Frontal cortex (tissue), 4 donors: Measurements from ENCODE around the gene KRT40. TPM values are rescaled to one million over a fixed set of nuclear protein-coding genes. Genes with fewer than 3 reads are reported as not detected.

ENCODE experiments used
- DNase-seq, 2 donors: peaks; one replicate each; pipeline ENCODE4 v3.0.0; 2012; ENCODE audit warnings: low spot score in 2 of 2
- FAIRE-seq: peaks from 2 replicates; lab custom pipeline; 2012; peaks lifted over from hg19 to GRCh38; lab: Jason Lieb, UNC
- total RNA-seq: library from RNA; depleted of rRNA; stranded (reverse); fragments of >200 nt; gene quantifications from one replicate; pipeline ENCODE4 v1.2.3, GENCODE V29; 2014
- donor health status: control.
- donor health status: control.
- donor health status: control.

Gene KRT40
- total RNA-seq, 1 donor from 2014 or later: not detected

DNA sequence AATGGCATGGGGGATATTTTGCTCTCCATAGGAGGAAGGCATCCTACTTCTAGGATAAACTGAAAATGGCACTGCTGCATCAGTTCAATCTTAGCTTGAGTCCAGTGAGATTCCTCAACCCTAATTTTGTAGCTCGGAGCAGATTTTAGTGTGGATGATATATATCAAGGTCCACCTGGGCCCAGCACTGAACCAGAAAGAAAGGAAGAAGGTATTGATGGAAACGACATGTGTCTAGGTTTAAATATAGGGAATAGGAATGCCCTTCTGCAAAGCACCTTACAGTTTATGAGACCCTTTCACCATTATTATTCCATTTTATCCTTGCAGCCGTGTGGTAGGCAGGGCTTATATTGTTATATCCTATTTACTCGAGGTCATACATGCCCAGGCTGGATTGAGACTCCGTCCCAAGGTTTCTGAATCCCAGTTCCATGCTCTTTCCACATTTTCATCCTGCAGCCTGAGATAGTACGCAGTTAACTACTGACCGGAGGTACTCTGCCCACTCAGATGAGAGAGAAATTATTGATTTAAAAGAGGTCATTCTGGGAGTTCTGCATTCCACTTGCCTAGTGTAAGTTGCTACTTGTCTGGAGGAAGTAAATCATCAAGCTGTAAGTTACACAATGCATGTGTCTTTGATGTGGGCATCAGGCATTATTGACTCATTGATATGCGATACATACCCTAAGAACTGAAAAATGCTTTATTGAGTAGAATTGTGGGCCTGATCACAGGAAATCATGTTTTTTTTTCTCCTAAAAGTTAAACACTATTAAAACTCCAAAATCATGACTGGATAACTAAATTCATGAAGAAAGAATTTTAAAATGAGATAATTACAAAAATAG, 27.5 kb downstream of the KRT40 start:
- FAIRE-seq: no peak
- DNase-seq: no peak

DNA sequence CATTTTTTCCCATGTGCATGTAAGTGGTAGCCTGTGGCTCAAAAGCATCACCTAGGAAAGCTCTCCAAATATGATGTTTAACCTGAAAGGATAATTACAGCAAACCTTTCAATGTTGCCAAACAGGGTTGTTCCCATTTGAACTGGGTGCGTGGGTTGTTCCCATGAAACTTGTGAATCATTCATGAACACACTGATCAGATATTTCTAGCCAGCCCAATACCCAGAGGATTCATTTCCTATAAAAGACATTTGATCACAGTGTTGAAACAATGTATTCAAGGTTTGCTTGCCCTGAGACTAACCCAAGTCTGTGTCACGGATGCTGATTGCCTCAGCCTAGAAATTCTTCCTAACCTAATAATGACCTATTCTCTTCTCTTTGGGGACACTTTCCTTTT, 30.2 kb downstream of the KRT40 start:
- FAIRE-seq (no peak), DNase-seq (no peak)

DNA sequence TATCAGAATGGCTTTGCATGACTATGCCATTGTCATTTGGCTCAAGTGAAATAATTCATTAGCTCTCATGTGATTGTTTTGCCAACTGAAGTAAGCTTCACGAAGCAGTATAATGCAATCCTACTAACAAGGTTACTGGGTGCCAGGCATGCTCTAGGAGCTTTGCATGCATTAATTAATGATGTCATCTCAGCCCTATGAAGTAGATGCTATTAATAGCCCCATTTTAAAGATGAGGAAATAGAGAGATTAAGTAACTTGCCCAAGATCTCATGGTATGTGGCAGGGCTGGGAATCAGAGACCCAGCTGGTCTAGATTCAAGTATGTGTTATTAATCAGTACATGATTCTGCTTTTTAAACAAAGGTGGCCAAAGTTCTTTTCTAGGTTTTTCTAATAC, 31.5 kb downstream of the KRT40 start:
- DNase-seq: no peak
- no peak for FAIRE-seq

DNA sequence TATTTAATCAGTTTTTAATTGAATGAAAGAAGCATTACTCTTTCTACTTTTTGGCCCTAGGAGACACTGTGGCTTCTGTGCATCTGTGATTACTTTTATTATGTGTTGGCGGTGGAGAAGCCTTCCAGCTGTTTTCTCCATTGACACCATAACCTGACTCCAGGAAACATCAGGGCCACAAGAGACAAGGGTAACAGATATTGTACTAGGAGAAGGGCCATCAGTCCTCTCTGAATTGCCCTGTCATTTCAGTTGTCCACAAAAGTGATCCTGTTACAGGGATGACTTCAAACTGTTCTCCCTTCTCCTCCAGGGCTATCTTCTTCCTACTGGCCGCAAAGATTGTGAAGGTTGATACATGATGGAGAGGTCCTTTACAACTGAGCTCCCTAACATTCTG, 32.0 kb downstream of the KRT40 start:
- FAIRE-seq: no peak
- no peak for DNase-seq

DNA sequence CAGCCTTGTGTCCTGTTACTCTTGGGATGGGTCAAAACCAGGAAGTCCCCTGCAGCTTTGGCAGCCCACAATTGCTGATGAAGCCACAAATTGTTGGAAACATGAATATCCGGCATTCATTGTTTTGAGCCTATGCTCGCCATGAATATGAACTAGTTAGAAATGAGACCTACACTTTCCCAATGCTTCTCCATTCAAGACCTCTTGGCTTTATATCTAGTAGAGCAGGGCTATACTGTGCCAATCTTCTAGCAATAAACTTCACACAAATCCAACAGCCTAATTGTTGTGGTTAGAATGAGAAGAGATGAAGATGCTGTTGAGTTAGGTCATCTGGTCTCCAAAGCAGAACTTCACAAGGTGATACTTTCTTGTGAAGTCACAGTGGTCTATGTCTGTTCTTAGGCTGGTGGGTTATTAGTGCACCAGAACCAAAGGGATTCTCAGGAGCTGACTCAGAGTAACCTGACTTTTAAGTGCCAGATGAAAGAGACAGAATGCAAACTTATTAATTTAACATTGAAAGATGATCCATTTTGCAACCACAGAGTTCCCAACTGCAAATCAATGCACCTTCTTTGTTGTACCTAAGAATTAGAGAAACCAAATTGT, 33.0 kb downstream of the KRT40 start:
- no peak for FAIRE-seq
- no peak for DNase-seq

DNA sequence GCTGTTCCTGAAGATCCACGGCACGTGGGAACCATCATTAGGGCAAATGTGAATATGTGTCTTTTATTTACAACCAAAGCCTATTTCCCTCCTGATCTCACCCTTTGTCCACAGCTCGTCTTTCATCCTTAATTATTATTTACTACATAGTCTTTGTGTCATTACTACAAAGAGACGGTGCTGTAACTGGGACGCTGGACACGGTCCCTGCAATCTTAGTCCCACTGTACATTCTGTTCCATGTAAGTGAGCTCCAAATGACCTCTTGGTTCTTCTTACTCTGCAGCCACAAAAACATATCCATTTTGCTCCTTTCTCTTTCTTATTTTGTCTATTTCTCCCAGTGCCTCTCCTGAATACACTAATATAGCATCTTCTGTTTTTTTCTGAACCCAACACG, 34.0 kb downstream of the KRT40 start:
- FAIRE-seq (no peak), DNase-seq (no peak)

DNA sequence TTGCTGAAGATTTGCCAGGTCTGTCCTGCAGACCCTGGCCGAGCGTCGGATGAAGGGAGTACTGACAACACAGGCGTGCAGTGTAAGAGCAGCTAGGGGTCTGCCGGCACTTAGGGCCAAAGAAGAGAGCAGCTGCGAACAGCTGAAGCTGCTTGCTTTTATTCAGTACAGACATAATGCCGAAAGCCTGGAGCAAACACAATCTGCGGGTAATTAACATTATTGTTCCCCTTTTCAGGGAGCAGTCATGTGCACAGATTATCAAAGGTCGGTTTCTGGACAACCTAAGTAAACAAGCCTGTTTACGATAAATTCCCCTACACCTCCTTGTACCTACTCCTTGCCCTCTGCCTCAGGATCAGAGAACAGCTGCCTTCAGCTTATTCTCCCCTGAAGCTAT, 34.7 kb downstream of the KRT40 start:
- FAIRE-seq: no peak
- no peak for DNase-seq

DNA sequence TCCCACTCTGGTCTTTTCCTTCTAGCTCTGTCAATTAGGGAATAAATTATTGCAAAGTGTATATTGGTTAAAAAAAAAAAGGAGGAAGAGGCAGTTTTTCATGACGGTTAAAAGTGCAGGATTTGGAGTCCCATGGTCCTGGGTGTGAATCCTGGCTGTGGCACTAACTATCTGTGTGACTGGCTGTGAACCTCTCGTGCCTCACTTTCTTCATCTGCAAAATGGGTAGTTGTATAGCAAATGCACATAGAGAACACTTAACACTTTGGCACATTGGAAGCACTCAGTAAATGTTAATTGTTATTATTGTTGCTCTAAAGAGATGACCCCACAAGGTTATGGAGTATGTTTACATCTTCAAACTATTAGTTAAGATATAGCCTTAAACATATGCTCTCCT, 36.2 kb downstream of the KRT40 start:
- FAIRE-seq: no peak
- DNase-seq: no peak

DNA sequence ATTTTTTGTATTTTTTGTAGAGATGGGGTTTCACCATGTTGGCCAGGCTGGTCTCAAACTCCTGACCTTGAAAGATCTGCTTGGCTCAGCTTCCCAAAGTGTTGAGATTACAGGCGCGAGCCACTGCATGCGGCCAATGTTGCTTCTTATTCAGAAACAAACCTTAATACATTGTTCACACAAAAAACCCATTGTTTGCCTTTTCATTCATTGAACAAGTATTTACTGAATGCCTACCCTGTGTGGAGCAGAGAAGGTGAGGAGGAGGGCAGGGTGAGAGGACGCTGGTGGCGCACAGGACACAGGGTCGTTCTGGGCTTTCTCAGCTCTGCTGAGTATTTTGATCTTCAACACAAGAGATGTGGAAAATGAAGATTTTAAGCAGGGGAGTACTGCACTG, 38.7 kb downstream of the KRT40 start:
- no peak for FAIRE-seq
- DNase-seq: no peak

DNA sequence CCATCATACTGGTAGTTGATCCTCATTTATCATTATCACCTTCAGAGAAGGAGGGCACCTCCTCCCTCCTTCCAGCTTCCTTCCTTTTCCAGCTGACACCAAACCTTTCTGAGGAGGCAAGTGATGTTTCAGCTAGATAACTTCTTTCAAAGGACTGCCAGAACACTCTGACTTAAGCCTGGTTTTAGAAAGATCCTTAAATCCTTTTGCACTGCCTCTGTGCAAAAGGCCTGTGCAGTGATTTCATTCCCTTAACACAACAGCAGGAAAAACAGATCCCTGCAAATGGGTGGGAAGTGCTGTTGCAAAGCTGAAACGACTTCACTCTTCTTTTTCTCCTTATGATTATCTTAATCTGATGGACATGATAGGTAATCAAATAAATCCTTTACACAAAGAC, 39.6 kb downstream of the KRT40 start:
- no peak for DNase-seq
- no peak for FAIRE-seq

DNA sequence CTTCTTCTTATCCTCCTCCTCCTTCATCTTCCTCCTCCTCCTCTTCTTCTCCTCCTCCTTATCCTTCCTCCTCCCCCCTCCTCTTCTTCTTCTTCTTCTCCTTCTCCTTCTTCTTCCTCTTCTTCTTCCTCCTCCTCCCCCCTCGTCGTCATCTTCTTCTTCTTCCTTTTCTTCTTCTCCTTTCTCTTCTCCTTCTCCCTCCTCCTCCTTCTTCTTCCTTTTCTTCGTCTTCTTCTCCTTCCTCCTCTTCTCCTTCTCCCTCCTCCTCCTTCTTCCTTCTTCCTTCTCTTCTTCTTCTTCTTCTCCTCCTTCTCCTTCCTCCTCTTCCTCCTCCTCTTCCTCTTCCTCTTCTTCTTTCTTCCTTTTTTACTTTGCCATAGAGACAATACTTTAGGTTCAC, 41.6 kb downstream of the KRT40 start:
- FAIRE-seq (no peak), DNase-seq (no peak)

DNA sequence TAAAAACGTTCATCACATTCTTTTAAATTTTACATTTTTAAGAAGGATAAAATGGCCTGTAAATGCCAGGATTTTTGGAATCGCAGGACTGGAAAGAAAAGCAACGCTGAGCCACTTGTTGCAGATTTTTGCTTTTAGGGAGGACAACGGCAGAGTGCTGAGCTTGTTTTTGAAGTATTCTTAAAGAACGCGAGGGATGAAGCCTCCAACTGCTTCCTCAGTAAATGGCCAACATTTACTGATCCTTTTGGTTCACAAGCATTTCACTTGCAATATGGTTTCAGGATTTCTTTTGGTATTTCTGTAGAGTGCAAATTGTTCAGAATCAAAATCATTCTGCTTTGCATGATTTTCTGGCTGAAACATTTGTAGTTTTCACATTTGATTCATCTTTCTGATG, 43.9 kb downstream of the KRT40 start:
- no peak for FAIRE-seq
- no peak for DNase-seq

DNA sequence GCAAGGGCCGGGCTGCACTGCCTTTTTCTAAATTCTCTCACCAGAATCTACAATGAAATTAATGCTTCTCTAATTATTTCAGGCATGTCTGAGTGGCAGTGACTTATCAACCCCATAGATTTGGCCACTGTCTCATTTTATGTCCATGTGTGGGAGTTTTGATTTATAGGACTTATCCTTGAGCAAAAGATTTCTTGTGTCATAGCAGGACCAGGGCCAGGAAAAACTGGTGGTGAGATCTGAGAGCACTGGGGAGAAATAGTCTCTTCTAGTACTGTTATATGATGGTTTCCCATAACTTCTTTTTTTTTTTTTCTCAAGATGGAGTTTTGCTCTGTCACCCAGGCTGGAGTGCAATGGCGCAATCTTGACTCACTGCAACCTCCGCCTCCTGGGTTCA, 45.1 kb downstream of the KRT40 start:
- DNase-seq: no peak

DNA sequence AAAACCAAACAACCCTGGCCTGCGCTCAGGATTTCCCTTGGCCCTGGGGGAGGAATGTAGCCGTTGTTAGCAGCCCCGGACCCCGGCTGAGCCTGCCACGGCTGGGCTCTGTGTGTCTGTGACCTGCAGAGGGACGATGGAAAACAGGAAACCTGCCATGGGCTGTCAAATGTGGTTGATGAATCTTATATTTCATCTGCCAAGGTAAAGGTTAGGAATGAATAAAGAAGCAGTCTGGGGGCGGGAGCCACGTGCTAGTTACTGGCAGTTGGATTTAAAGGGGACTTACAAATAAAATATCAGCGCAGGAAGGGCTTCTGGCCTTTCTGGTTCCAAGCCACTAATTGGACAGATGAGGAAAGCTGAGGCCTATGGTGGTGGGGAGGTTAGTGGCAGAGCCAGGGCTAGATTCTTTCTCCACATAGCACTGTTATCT, 46.7 kb downstream of the KRT40 start, which contains the start of gene KRT23:
Gene KRT23, minus strand, starts transcription at position 263 of the 436 bp plus-strand sequence. CDS start 1,043 bp downstream, outside the sequence.
- DNase-seq: no peak
- FAIRE-seq: no peak

More for the DNA sequence above, 45.1 kb downstream of the KRT40 start:
- FAIRE-seq: no peak

DNA sequence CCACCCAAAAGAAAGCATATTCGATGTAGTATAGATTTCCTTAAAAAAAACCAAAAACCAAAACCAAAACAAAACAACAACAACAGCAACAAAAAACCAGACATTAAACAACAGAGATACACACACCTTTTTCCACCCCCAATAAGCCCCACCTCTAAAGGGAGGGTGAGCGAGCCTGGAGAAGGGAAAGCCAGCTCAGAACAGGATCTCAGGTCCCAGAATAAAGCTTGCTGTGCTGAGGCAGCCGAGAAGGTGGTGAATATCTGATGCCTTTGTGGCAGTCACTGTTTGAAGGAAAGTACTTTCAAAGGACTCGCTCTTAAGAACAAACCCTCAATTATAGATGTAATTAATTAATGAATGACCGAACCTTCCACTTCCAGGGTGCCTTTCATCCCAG, 47.1 kb downstream of the KRT40 start:
- FAIRE-seq (no peak), DNase-seq (no peak)

DNA sequence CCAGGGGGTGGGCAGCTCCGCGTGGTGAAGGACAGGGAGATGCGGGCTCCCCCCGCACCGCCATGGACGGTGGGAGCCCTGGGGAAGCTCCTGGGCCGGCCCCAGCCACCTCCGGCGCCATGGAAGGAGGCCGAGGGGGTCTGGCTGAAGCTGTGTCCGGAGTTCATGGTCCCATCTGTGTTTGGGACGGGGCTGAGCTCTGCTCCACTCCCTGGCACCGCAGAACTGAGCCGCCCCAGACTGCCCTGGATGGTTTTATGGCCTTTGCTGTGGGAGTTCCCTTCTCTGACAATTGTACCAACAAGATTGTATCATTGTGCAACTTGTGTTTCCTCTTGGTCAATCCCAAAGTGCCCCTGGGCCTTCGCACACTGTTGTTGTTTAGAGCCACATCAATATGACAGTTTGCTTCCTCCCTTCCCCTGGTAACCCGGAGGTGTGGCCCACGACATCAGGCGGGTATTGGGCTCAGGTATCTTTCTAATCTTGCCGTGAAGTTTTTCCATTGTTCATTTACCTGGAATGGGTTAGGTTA, 47.6 kb downstream of the KRT40 start:
- DNase-seq (no peak), FAIRE-seq (no peak)

DNA sequence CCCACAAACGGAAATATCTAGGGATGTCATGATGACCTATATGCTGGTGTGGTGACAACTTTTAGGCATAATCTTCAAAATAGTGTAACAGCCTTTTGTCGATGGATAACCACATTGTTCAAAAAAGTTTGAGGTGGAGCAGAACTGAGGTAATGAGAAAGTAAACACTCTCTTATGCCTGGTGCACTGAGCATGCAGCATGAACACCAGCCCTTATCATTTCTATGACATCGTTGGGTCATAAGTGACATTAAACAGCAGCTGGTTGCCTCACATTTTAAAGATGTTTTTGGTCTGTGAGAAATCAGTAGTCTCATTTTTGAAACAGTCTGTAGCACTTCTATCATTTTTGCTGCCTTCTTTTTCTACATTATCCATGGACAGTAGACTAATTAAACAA, 48.5 kb downstream of the KRT40 start:
- FAIRE-seq: no peak

DNA sequence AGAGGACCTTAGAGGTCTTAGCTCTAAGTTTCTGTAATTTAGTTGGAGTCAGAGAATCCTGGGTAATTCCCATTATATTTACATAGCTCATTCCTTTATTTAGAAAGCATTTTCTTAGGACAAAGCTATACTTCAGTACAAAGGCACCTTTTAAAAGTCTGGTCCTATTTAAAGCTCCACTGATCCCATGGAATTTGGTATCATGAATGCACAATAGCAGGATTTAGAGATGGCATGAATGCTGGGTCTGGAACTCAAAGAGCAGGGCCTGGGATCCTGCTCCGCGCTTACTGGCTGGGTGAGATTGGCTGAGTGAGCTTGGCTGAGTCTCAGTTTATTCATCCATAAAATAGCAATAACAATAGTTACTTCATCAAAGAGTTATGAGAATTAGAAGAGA, 51.5 kb downstream of the KRT40 start:
- no peak for FAIRE-seq

More for the DNA sequence above, 48.5 kb downstream of the KRT40 start:
- no peak for DNase-seq

DNA sequence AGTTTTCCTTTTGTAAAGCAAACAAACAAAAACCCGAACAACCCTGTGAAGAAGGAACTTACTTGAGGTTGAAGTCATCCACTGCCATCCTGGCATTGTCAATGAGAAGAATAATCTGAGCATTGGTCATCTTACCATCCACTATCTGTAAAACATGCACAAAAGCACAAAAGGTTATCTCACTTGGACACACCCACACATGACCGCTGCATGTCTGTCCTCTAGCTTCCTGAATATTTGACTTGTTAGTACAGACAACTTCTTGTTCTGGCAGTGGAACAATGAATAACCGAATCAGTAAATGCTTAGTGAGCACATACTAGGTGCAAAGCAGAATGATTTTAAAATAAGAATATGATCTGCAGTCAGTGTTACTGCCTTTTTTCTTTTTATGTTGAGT, 52.8 kb downstream of the KRT40 start:
- FAIRE-seq (no peak), DNase-seq (no peak)

More for the DNA sequence above, 51.5 kb downstream of the KRT40 start:
- no peak for DNase-seq
